ENCODE data around the gene SPECC1. TPM values are rescaled to one million over a fixed set of nuclear protein-coding genes. Genes with fewer than 3 reads are reported as not detected.

SPECC1 gene
- total and polyA plus RNA-seq, 2 of the 4 experiments (the other 2 are of a cell fraction), result 16.9 to 26.2 TPM

DNA sequence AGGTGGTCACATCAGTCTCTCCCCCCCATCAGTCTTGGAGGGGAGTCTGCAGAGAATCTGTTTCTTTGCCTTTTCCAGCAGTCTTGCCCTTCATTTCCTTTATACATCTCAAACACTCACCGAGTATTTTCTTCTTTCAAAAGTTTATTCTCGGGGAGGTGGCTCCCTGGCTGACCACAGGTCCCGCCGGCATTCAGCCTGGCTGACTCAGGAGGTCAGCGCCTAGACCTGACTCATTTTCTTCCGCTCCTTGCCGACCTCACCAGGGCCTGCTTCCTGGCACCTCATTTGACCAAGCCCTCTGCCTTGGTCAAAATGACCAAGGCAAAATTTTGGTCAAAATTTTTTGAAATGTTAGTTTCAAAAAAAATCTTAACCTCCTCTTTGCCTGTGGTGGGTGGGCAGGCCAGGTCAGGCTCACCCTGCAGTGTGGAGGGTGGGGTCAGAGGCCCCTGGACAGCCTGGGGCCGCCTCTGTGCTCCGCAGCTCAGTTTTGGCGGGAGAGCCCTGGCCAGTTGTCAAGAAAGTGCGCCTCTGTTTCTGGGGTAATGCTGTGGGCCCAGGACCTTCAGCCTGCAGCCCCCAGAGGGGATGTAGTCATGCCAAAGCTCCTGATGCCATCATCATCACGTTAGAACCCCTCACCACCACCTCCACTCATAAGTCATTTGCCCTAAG lies 165.6 kb downstream of the SPECC1 start:
- dilution Hi-C loops (cut with HindIII; ENCODE audit: low sequenced_read_pairs, unreplicated experiment), result no loop called here
- WGBS, 2 experiments (ENCODE audit: extremely low coverage in 2 of 2, insufficient read length in 1 of 2), result 0% methylated on average over 2 of the region's 12 CpGs; no CpG with 5 or more reads in 1 of the 2 experiments
- intact Hi-C loops (cut with micrococcal nuclease), result no loop called here
- H3K23ac ChIP-seq (ENCODE audit: low read depth, low read length), result peak overlapping the region; percentile 89
- no peak overlapping the region for H3K4me3 ChIP-seq (ENCODE audit: insufficient read depth, low read depth, low read length)
- peak overlapping the region; percentile 16; the same call in 1 of the 2 replicates for H4K5ac ChIP-seq (ENCODE audit: low read depth, low read length)
- peak overlapping the region; percentile 71 for H4K91ac ChIP-seq (ENCODE audit: insufficient read depth, low read depth, low read length)
- no peak for TF ChIP-seq MAZ (IDR thresholded peaks at IDR 0.05; ENCODE audit: borderline replicate concordance, low read depth, low read length)
- TF ChIP-seq, protein P1, sequence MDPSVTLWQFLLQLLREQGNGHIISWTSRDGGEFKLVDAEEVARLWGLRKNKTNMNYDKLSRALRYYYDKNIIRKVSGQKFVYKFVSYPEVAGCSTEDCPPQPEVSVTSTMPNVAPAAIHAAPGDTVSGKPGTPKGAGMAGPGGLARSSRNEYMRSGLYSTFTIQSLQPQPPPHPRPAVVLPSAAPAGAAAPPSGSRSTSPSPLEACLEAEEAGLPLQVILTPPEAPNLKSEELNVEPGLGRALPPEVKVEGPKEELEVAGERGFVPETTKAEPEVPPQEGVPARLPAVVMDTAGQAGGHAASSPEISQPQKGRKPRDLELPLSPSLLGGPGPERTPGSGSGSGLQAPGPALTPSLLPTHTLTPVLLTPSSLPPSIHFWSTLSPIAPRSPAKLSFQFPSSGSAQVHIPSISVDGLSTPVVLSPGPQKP (IDR thresholded peaks at IDR 0.05; ENCODE audit: borderline replicate concordance, low read depth, low read length), result no peak
- TF ChIP-seq CHD1 (IDR thresholded peaks at IDR 0.05; ENCODE audit: low read depth, low read length), result no peak
- TF ChIP-seq MAFK (IDR thresholded peaks at IDR 0.05; ENCODE audit: low read depth, low read length), result 0 out of 2 replicates have a peak, but pooled peaks have one; percentile 3
- TF ChIP-seq BHLHE40 (IDR thresholded peaks at IDR 0.05; ENCODE audit: low read depth, low read length), result no peak
- no peak for TF ChIP-seq RCOR1 (IDR thresholded peaks at IDR 0.05; ENCODE audit: insufficient replicate concordance, low read length)
- TF ChIP-seq FOS (IDR thresholded peaks at IDR 0.05; ENCODE audit: low read depth, low read length), result peak; percentile 79
- TF ChIP-seq POLR2A (IDR thresholded peaks at IDR 0.05; ENCODE audit: low read depth, low read length), result no peak
- H3K14ac ChIP-seq (replicated peaks; ENCODE audit: low read depth, low read length), result peak overlapping the region; percentile 66
- ATAC-seq (ENCODE audit: low read depth), result peak; percentile 85
- peaks cover 33 to 70% of the 10 kb centered on the region in 2 experiments for H3K79me1 ChIP-seq (ENCODE audit: low read depth in 1 of 2, low read length in 2 of 2)
- H3K4ac ChIP-seq (ENCODE audit: low read depth, low read length), result peak overlapping the region; percentile 81
- peak overlapping the region; percentile 77; the same call in 1 of the 3 replicates for H2BK15ac ChIP-seq (ENCODE audit: low read depth, low read length)
- peak overlapping the region; percentile 72 for H2AFZ ChIP-seq (replicated peaks; ENCODE audit: low read length, poor library complexity)
- ChIA-PET POLR2A (ENCODE audit: unreplicated experiment) (no interaction called here), CTCF (no interaction called here)
- peak overlapping the region; percentile 53 for H3K27ac ChIP-seq (ENCODE audit: insufficient read depth, low read length)
- H3K27me3 ChIP-seq (ENCODE audit: control insufficient read depth, insufficient read depth, low read length), result no peaks in the 10 kb centered on the region
- peak overlapping the region; percentile 24 to 91; a peak in 3 of 4 replicates for H4K8ac ChIP-seq (ENCODE audit: low read depth in 2 of 2, low read length in 2 of 2)
- peaks cover 35% of the 10 kb centered on the region for H3K9me1 ChIP-seq (ENCODE audit: insufficient read depth, low read length)
- in situ Hi-C loops (cut with MboI; ENCODE audit: low sequenced_read_pairs), result no loop called here
- H2BK120ac ChIP-seq (ENCODE audit: low read depth, low read length), result peak overlapping the region; percentile 80
- H2AK9ac ChIP-seq (replicated peaks; ENCODE audit: low read depth, low read length, poor library complexity), result peak overlapping the region; percentile 35
- peak overlapping the region; percentile 13; the same call in 1 of the 2 replicates for H3K9ac ChIP-seq (ENCODE audit: low read depth, low read length)
- H3K18ac ChIP-seq (ENCODE audit: low read depth, low read length), result peak overlapping the region; percentile 62
- no peaks in the 10 kb centered on the region for H3K9me3 ChIP-seq (ENCODE audit: control insufficient read depth, insufficient read depth, low read length)
- peaks cover 30% of the 10 kb centered on the region for H3K4me1 ChIP-seq (ENCODE audit: control insufficient read depth, insufficient read depth, low read length)
- peak overlapping the region; percentile 89 for H2AK5ac ChIP-seq (ENCODE audit: low read depth, low read length)
- BruUV-seq (replicated peaks), result no TSS peak
- DNase-seq, result peak; percentile 76
- peak overlapping the region; percentile 58 for H2BK5ac ChIP-seq (ENCODE audit: low read depth, low read length, poor library complexity, severe bottlenecking)
- H3K56ac ChIP-seq (ENCODE audit: extremely low read depth, insufficient read depth, low read length), result peak overlapping the region; percentile 55
- H4K20me1 ChIP-seq (ENCODE audit: insufficient read depth, low read length), result peaks cover 11% of the 10 kb centered on the region
- peak overlapping the region; percentile 81 for H2BK20ac ChIP-seq (ENCODE audit: low read depth, low read length)
- H3K36me3 ChIP-seq (ENCODE audit: control insufficient read depth, insufficient read depth, low read length), result no peaks in the 10 kb centered on the region
- H3K4me2 ChIP-seq (ENCODE audit: low read depth, low read length), result peak overlapping the region; percentile 76

All from IMR-90 (cell line).